GM20000 (cell line): ENCODE data around the gene KRT86.
"Not testable (repeated sequence)": the region's sequence is repeated elsewhere in the genome, so short reads cannot be mapped to it uniquely, and the experiment has no call there.

Source experiments
- DNase-seq: peaks from one replicate; pipeline ENCODE4 v3.0.0; 2012; ENCODE audit warnings: low spot score
- TF ChIP-seq, protein P1 (sequence below): IDR thresholded peaks from 2 replicates; pipeline ENCODE4 v1.5.1; 2012; ENCODE audit warnings: mild to moderate bottlenecking, control low read depth; ENCODE audit errors: extremely low read depth, missing control alignments

Gene KRT86

DNA sequence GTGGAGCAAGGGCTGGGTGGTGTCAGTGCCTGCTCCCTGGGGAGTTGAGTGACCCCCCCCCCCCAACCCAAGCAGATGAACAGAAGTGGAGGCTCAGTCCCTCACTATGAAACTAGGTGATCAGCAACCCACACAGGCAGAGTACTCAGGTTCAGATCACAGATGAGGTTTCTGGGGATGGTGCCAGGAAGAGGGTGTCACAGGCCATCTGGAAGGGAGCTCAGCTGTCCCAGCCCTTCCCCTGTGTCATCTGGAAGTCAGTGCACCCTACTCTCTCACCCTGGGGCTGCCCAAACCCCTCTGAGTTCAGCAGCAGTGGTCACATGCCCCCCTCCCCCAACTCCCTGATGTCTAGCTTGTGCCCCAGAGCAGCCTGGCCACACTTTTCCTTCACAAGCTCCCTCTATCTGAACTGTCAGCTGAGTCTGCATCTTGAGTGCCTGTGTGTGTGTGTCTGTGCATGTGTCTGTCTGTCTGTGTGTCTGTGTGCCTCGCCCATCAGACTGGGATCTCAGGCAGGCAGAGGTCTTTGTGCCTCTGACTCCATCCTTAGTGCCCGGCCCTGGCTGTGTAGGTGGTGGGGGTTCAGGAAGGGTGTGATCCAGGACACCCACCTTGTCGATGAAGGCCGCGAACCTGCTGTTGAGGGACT, 16.2 kb downstream of the KRT86 start:
- DNase-seq = not testable (repeated sequence)

DNA sequence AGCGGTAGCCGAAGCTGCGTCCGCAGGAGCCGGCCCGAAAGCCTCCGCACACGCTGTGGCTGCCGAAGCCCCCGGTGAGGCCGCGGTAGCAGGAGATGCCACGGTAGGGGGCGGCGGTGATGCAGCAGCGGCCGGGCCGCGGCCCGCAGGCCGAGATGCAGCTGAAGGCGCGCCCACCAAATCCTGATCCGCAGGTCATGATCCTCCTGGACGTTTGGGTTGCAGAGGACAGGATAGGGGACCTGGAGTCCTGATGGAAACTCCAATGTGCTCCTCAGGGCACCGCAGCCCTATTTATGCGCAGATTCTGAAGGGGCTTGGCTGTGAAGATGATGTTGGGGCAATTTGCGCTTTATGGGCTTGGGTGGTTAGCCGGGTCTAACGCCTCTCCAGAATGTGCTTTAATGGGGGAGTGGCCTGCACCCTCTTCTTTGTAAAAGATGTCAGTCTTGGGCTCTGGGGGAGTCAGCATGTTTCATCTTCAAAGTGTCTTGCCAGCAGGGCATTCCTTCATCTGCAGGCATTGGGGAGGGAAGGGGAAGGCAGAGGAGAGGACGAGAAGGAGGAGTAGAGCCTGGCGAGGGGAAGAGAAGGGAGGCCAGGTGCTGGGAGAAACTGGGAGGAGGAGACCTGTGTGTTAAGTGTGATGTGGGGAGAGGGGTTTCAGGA, 17.0 kb downstream of the KRT86 start, which contains the start of gene KRT81:
TSS of gene KRT81 (minus strand) at position 268 of the 669 bp plus-strand sequence. CDS start at position 199, 69 bp downstream.
- TF ChIP-seq, protein P1, sequence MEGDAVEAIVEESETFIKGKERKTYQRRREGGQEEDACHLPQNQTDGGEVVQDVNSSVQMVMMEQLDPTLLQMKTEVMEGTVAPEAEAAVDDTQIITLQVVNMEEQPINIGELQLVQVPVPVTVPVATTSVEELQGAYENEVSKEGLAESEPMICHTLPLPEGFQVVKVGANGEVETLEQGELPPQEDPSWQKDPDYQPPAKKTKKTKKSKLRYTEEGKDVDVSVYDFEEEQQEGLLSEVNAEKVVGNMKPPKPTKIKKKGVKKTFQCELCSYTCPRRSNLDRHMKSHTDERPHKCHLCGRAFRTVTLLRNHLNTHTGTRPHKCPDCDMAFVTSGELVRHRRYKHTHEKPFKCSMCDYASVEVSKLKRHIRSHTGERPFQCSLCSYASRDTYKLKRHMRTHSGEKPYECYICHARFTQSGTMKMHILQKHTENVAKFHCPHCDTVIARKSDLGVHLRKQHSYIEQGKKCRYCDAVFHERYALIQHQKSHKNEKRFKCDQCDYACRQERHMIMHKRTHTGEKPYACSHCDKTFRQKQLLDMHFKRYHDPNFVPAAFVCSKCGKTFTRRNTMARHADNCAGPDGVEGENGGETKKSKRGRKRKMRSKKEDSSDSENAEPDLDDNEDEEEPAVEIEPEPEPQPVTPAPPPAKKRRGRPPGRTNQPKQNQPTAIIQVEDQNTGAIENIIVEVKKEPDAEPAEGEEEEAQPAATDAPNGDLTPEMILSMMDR = no peak
- no peak for DNase-seq

DNA sequence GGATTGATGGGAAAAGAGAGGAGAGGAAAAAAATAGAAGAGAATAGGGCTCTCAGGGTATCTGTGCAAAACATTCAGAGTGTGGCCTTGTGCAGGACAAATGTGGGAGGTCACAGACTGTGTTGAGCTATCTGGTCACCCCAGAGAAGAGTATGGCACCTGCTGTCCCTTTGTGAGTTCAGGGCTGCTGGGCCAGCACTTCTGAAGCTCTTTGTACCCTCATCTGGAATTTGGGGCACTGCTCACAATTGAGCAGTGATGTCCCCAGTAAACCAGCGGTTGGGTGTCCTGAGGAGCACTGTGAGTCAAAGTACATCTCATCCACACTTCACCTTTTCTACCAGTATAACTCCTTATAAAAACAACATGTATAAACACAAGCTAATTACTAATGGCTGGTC, 19.5 kb downstream of the KRT86 start:
- no peak for DNase-seq

DNA sequence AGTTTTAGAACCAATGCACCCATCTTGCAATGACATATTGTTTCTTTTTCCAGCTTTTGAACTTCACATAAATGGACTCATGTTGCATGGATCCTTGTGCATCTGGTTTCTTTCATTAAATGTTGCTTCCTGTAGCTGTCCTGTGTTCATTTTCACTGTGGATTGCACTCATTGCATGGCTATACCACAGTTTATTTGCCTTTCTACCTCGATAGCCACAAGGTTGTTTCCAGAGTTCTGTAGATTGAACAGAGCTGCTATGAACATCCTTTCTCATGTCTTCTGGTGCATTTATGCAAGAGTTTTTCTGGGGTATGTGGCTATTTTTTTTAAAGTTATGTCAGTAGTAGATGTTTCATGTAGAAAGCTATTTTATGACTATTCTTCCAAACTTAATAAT, 20.4 kb downstream of the KRT86 start:
- DNase-seq = no peak

More for the DNA sequence above, 19.5 kb downstream of the KRT86 start:
- TF ChIP-seq, protein P1 = no peak

DNA sequence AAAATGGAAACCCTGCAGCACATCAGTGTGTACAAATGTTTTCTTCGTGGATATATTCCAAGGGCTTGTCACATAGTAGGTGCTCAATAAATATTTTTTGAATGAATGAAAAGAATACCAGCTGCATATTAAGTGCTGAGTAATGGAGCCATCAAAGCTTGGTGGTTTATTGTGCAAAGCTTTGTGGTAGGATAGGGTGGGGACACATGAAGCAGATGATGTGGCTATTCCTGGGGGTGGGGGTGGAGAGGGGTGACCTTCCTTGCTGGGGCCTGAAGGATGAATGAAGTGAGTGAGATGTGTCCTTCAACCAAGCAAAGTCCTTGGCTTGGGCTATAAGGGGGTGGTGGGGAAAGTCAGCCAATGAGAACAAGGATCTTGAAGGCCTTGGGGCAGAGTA, 21.2 kb downstream of the KRT86 start:
- DNase-seq = no peak
- TF ChIP-seq, protein P1 = no peak

More for the DNA sequence above, 20.4 kb downstream of the KRT86 start:
- TF ChIP-seq, protein P1 = no peak

DNA sequence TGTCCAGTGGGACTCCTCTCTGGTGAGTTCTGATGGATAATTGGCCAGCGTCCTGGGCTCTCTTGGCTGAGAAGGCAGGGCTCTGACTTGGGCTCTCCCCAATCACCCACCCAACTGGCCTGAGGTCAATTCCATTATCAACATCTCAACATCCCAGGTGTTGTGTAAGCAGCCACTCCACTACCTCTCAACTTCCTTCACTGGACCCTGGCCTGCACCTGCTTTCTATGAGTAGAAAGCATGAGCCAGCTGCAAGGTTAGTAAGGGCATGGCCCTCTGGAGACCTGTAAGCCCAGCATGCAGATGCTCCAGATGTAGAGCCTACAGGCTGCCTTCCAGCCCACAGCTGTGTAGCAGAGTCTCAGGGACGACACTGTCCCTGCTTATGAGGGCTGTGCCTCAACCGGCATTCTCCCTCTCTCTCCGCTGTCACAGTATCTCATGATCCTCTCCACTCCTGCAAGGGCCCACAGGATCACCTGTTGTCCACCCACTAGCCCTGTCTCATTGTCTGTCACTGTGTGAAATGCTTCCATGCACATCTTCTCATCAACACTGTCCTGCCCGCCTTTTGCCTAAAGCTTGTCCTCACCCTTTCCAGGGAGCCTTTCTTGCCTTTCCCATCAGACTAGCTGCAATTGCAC, 22.2 kb downstream of the KRT86 start:
- TF ChIP-seq, protein P1 = no peak
- no peak for DNase-seq

DNA sequence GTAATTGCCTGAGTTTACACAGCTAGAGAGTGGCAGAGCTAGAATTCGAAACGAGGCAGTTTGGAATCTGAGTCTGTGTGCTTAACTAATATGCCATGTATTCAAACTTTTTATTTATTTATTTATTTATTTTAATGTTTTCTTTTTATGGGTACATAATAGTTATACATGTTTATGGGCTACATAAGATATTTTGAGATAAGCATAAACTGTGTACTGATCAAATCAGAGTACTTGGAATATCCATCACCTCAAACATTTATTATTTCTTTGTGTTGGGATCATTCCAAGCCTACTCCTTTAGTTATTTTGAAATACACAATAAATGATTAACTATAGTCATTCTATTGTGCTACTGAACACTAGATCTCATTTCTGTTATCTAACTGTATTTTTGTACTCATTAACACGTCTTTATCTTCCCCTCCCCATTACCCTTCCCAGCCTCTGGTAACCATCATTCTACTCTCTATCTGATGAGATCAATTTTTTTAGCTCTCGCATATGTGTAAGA, 24.3 kb downstream of the KRT86 start:
- no peak for DNase-seq
- TF ChIP-seq, protein P1 = no peak
